HepG2 (cell line): Measurements from ENCODE around the gene HOMEZ. TPM values are rescaled to one million over a fixed set of nuclear protein-coding genes. Genes with fewer than 3 reads are reported as not detected.
A peak's percentile ranks its signal among the peaks of the same experiment; 100 is the strongest.

Experiments used
- AHR ChIP-seq: IDR thresholded peaks from 2 replicates; pipeline ENCODE4 v1.6.1; 2018; ENCODE audit warnings: missing genetic modification reagents, missing compliant biosample characterization
- ATF7 ChIP-seq, 2 experiments: fragments of 450-650 bp in 1 of 2; sonication (generic) in 1 of 2; formaldehyde crosslinking in 1 of 2; IDR thresholded peaks; 2 replicates each; pipeline versions ENCODE4 v1.4.0 to v1.6.1; 2016 to 2020; ENCODE audit warnings: antibody characterized with exemption in 1 of 2, mild to moderate bottlenecking in 1 of 2, missing genetic modification reagents in 1 of 2
- BORCS8-MEF2B ChIP-seq: sonication (generic); formaldehyde crosslinking; IDR thresholded peaks from 2 replicates; pipeline ENCODE4 v1.8.0; 2022; ENCODE audit warnings: mild to moderate bottlenecking, missing genetic modification reagents
- CREM ChIP-seq, 2 experiments: sonication (generic) in 1 of 2; formaldehyde crosslinking in 1 of 2; IDR thresholded peaks; 2 replicates each; pipeline versions ENCODE4 v1.4.0 to v1.6.1; 2016 to 2020; ENCODE audit warnings: antibody characterized with exemption in 1 of 2, mild to moderate bottlenecking in 1 of 2, missing genetic modification reagents in 1 of 2
- FOXM1 ChIP-seq: sonication (generic); formaldehyde crosslinking; IDR thresholded peaks from 2 replicates; pipeline ENCODE4 v1.5.0; 2020; ENCODE audit warnings: missing genetic modification reagents
- ISL2 ChIP-seq: sonication (generic); formaldehyde crosslinking; IDR thresholded peaks from 2 replicates; pipeline ENCODE4 v1.5.0; 2020; ENCODE audit warnings: missing genetic modification reagents
- KAT8 ChIP-seq: IDR thresholded peaks from 2 replicates; pipeline ENCODE4 v1.6.1; 2016; ENCODE audit warnings: missing genetic modification reagents, missing compliant biosample characterization
- KLF11 ChIP-seq: IDR thresholded peaks from 2 replicates; pipeline ENCODE4 v1.6.1; 2016; ENCODE audit warnings: missing compliant biosample characterization
- KMT2A ChIP-seq: sonication (generic); formaldehyde crosslinking; IDR thresholded peaks from 2 replicates; pipeline ENCODE4 v1.4.0; 2020; ENCODE audit warnings: missing genetic modification reagents
- MYNN ChIP-seq: sonication (generic); formaldehyde crosslinking; IDR thresholded peaks from 2 replicates; pipeline ENCODE4 v1.4.0; 2020; ENCODE audit warnings: mild to moderate bottlenecking, low read depth, missing genetic modification reagents
- NCOA5 ChIP-seq: sonication (generic); formaldehyde crosslinking; IDR thresholded peaks from 2 replicates; pipeline ENCODE4 v1.4.0; 2020; ENCODE audit warnings: missing genetic modification reagents
- NPAS2 ChIP-seq: sonication (generic); formaldehyde crosslinking; IDR thresholded peaks from 2 replicates; pipeline ENCODE4 v1.8.0; 2022; ENCODE audit warnings: mild to moderate bottlenecking, missing genetic modification reagents, borderline replicate concordance
- NR2F6 ChIP-seq, 2 experiments: IDR thresholded peaks; 2 replicates each; pipeline ENCODE4 v1.6.1; 2016; ENCODE audit warnings: antibody characterized with exemption in 1 of 2, mild to moderate bottlenecking in 1 of 2
- PCBP2 ChIP-seq: fragments of 200-400 bp; formaldehyde crosslinking; optimal IDR thresholded peaks from 2 replicates; pipeline ENCODE3; 2018; ENCODE audit warnings: low read length, low read depth; ENCODE audit not compliant: poor library complexity, severe bottlenecking
- RFX3 ChIP-seq: IDR thresholded peaks from 2 replicates; pipeline ENCODE4 v1.6.1; 2016; ENCODE audit warnings: missing biosample characterization, missing genetic modification reagents
- SIN3A ChIP-seq: IDR thresholded peaks from 2 replicates; pipeline ENCODE4 v1.6.1; 2011; ENCODE audit warnings: low read depth, mild to moderate bottlenecking, control low read depth, low read length, borderline replicate concordance
- SP2 ChIP-seq: sonication (generic); formaldehyde crosslinking; IDR thresholded peaks from 2 replicates; pipeline ENCODE4 v1.5.1; 2020; ENCODE audit warnings: mild to moderate bottlenecking, missing genetic modification reagents
- TSC22D2 ChIP-seq: sonication (generic); formaldehyde crosslinking; IDR thresholded peaks from 2 replicates; pipeline ENCODE4 v1.5.1; 2020; ENCODE audit warnings: missing genetic modification reagents, mild to moderate bottlenecking, borderline replicate concordance
- WIZ ChIP-seq: sonication (generic); formaldehyde crosslinking; IDR thresholded peaks from 2 replicates; pipeline ENCODE4 v1.5.1; 2020; ENCODE audit warnings: mild to moderate bottlenecking, missing genetic modification reagents
- ZBTB3 ChIP-seq: sonication (generic); formaldehyde crosslinking; IDR thresholded peaks from 2 replicates; pipeline ENCODE4 v1.4.0; 2020; ENCODE audit warnings: low read depth, mild to moderate bottlenecking, moderate library complexity, missing genetic modification reagents, borderline replicate concordance
- ZNF430 ChIP-seq: sonication (generic); formaldehyde crosslinking; IDR thresholded peaks from 2 replicates; pipeline ENCODE4 v1.9.0; 2021; ENCODE audit warnings: mild to moderate bottlenecking, missing genetic modification reagents
- ZNF446 ChIP-seq: sonication (generic); formaldehyde crosslinking; IDR thresholded peaks from 2 replicates; pipeline ENCODE4 v1.5.0; 2020; ENCODE audit warnings: mild to moderate bottlenecking, missing genetic modification reagents
- ZNF615 ChIP-seq: sonication (generic); formaldehyde crosslinking; IDR thresholded peaks from 2 replicates; pipeline ENCODE4 v1.5.0; 2020; ENCODE audit warnings: mild to moderate bottlenecking, missing genetic modification reagents, borderline replicate concordance
- ZNF660 ChIP-seq: sonication (generic); formaldehyde crosslinking; IDR thresholded peaks from 2 replicates; pipeline ENCODE4 v1.5.1; 2020; ENCODE audit warnings: mild to moderate bottlenecking, low read depth, missing genetic modification reagents, borderline replicate concordance
- ZNF816 ChIP-seq: sonication (generic); formaldehyde crosslinking; IDR thresholded peaks from 2 replicates; pipeline ENCODE4 v1.8.0; 2022; ENCODE audit warnings: missing genetic modification reagents, mild to moderate bottlenecking, borderline replicate concordance
- ZSCAN9 ChIP-seq: IDR thresholded peaks from 2 replicates; pipeline ENCODE4 v1.6.1; 2016; ENCODE audit warnings: borderline replicate concordance
- polyA plus RNA-seq, 8 experiments: library from polyadenylated mRNA; depleted of rRNA in 3 of 8; stranded (reverse) in 7 of 8; unstranded in 1 of 8; fragments of >200 nt; fragmentation: Illumina TruSeq in 4 of 8; extraction: Trizol in 4 of 8; gene quantifications; 2 replicates each; pipeline versions ENCODE4 v1.2.1 to v1.2.3, GENCODE V29; 2011 to 2016; ENCODE audit warnings: low read depth in 4 of 8, missing spikeins in 1 of 8, mixed read lengths in 1 of 8; ENCODE audit not compliant: insufficient read depth in 1 of 8
- total RNA-seq, 5 experiments: library from RNA; depleted of rRNA; stranded (reverse); fragments of >200 nt; fragmentation: Illumina TruSeq; extraction: Trizol; gene quantifications; 2 replicates each; pipeline ENCODE4 v1.2.3, GENCODE V29; 2016; ENCODE audit warnings: low read depth in 1 of 5
- TF ChIP-seq, protein P1 (sequence below): sonication (generic); formaldehyde crosslinking; IDR thresholded peaks from 2 replicates; pipeline ENCODE4 v1.4.0; 2020; ENCODE audit warnings: missing genetic modification reagents
- TF ChIP-seq, protein P2 (sequence below): sonication (generic); formaldehyde crosslinking; IDR thresholded peaks from 2 replicates; pipeline ENCODE4 v1.4.0; 2020; ENCODE audit warnings: mild to moderate bottlenecking, low read depth, missing genetic modification reagents
- TF ChIP-seq, protein P3 (sequence below): sonication (generic); formaldehyde crosslinking; IDR thresholded peaks from 2 replicates; pipeline ENCODE4 v1.5.0; 2020; ENCODE audit warnings: missing genetic modification reagents, mild to moderate bottlenecking, borderline replicate concordance
- TF ChIP-seq, protein P4 (sequence below): sonication (generic); formaldehyde crosslinking; IDR thresholded peaks from 2 replicates; pipeline ENCODE4 v1.4.0; 2020; ENCODE audit warnings: mild to moderate bottlenecking, missing genetic modification reagents

HOMEZ gene
- total and polyA plus RNA-seq, 2 of the 13 experiments (the other 11 are each of a cell fraction or from before 2014, with no cell fraction given) = 14.5 to 31.8 TPM

DNA sequence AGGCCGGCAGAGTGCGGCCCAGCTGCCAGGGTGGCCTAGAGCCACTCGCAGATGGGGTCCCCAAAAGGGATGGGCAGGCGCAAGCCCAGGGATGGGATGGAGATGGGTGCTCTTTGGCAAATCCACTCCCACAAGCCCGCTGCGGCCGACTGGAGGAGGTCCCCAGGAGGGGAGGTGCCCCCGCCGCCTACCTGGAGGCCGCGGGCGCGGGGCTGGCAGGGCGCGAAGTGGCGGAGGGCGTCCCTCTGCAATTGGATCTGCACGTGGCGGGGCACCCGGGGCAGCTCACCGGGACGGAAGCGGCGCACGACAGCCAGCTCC lies 16.0 kb upstream of the HOMEZ start (continued):
- TF ChIP-seq PCBP2 = no peak
- TF ChIP-seq MYNN (CRISPR knock-in tag) = peak; percentile 98
- TF ChIP-seq ZSCAN9 (CRISPR knock-in tag) = peak; percentile 93; the same call in 1 of the 2 replicates
- no peak for TF ChIP-seq ZNF816 (CRISPR knock-in tag)
- TF ChIP-seq ZNF615 (CRISPR knock-in tag) = no peak
- TF ChIP-seq ZNF430 (CRISPR knock-in tag) = no peak; the same call in 1 of the 2 replicates
- TF ChIP-seq NCOA5 (CRISPR knock-in tag) = no peak
- TF ChIP-seq ZNF446 (CRISPR knock-in tag) = peak; percentile 100
- TF ChIP-seq KLF11 = no peak
- peak; percentile 92; the same call in 1 of the 2 replicates for TF ChIP-seq WIZ
- TF ChIP-seq NR2F6 (IDR thresholded peaks at IDR 0.05) = no peak
- peak; percentile 70 for TF ChIP-seq NR2F6 (CRISPR knock-in tag; IDR thresholded peaks at IDR 0.05)
- TF ChIP-seq ATF7 (IDR thresholded peaks at IDR 0.05) = no peak
- TF ChIP-seq ATF7 (CRISPR knock-in tag; IDR thresholded peaks at IDR 0.05) = peak; percentile 67; the same call in 1 of the 2 replicates
- 0 out of 2 replicates have a peak, but pooled peaks have one; percentile 21 for TF ChIP-seq SIN3A
- peak; percentile 44; the same call in 1 of the 2 replicates for TF ChIP-seq FOXM1 (CRISPR knock-in tag)
- no peak; the same call in 1 of the 2 replicates for TF ChIP-seq KMT2A (CRISPR knock-in tag)
- peak; percentile 55 for TF ChIP-seq TSC22D2 (CRISPR knock-in tag)
- peak; percentile 82; the same call in 1 of the 2 replicates for TF ChIP-seq ISL2 (CRISPR knock-in tag)
- no peak for TF ChIP-seq CREM (IDR thresholded peaks at IDR 0.05)
- TF ChIP-seq CREM (CRISPR knock-in tag; IDR thresholded peaks at IDR 0.05) = peak; percentile 64; the same call in 1 of the 2 replicates
- TF ChIP-seq, protein P1, sequence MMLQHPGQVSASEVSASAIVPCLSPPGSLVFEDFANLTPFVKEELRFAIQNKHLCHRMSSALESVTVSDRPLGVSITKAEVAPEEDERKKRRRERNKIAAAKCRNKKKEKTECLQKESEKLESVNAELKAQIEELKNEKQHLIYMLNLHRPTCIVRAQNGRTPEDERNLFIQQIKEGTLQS (CRISPR knock-in tag) = peak; percentile 67; the same call in 1 of the 2 replicates
- TF ChIP-seq, protein P2, sequence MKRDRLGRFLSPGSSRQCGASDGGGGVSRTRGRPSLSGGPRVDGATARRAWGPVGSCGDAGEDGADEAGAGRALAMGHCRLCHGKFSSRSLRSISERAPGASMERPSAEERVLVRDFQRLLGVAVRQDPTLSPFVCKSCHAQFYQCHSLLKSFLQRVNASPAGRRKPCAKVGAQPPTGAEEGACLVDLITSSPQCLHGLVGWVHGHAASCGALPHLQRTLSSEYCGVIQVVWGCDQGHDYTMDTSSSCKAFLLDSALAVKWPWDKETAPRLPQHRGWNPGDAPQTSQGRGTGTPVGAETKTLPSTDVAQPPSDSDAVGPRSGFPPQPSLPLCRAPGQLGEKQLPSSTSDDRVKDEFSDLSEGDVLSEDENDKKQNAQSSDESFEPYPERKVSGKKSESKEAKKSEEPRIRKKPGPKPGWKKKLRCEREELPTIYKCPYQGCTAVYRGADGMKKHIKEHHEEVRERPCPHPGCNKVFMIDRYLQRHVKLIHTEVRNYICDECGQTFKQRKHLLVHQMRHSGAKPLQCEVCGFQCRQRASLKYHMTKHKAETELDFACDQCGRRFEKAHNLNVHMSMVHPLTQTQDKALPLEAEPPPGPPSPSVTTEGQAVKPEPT = peak; percentile 83; the same call in 1 of the 2 replicates
- TF ChIP-seq, protein P3, sequence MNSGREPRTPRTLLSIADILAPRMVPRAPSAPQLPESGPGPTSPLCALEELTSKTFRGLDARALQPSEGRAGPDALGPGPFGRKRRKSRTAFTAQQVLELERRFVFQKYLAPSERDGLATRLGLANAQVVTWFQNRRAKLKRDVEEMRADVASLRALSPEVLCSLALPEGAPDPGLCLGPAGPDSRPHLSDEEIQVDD (CRISPR knock-in tag) = peak; percentile 93
- peak; percentile 55 for TF ChIP-seq RFX3
- TF ChIP-seq, protein P4, sequence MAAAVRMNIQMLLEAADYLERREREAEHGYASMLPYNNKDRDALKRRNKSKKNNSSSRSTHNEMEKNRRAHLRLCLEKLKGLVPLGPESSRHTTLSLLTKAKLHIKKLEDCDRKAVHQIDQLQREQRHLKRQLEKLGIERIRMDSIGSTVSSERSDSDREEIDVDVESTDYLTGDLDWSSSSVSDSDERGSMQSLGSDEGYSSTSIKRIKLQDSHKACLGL (CRISPR knock-in tag) = peak; percentile 97
- no peak for TF ChIP-seq SP2 (CRISPR knock-in tag)
- TF ChIP-seq AHR (CRISPR knock-in tag) = peak; percentile 83; the same call in 1 of the 2 replicates
- TF ChIP-seq NPAS2 (CRISPR knock-in tag) = no peak
- TF ChIP-seq KAT8 (CRISPR knock-in tag) = peak; percentile 62; the same call in 1 of the 2 replicates
- TF ChIP-seq ZBTB3 = 0 out of 2 replicates have a peak, but pooled peaks have one; percentile 60
- peak; percentile 99 for TF ChIP-seq BORCS8-MEF2B (CRISPR knock-in tag)
- TF ChIP-seq ZNF660 = peak; percentile 97
